CD4-positive, alpha-beta T cell treated with Interferon gamma for 1 hour (primary cell): ENCODE results near the gene EVI2A.
"Not testable (repeated sequence)": the region's sequence is repeated elsewhere in the genome, so short reads cannot be mapped to it uniquely, and the experiment has no call there.

Experiments
- DNase-seq: peaks from one replicate; pipeline ENCODE4 v3.0.0-alpha.2; 2020

The EVI2A gene

GRCh38 chr17:31311526-31311925, 9.9 kb downstream of the EVI2A start:
- DNase-seq = no peak

DNA sequence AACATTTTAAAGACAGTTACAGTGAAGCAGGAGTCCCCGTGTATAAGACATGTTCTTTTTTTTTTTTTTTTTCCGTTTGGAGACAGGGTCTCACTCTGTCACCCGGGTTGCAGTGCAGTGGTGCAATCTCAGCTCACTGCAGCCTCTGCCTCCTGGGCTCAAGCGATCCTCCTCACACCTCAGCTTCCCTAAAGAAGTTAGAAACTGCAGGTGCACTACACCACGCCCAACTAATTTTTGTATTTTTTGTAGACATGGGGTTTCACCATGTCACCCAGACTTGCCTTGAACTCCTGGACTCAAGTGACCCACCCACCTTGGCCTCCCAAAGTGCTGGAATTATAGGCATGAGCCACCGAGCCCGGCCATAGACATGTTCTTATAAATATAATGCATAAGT, 10.5 kb downstream of the EVI2A start:
- peak; percentile 26 for DNase-seq

DNA sequence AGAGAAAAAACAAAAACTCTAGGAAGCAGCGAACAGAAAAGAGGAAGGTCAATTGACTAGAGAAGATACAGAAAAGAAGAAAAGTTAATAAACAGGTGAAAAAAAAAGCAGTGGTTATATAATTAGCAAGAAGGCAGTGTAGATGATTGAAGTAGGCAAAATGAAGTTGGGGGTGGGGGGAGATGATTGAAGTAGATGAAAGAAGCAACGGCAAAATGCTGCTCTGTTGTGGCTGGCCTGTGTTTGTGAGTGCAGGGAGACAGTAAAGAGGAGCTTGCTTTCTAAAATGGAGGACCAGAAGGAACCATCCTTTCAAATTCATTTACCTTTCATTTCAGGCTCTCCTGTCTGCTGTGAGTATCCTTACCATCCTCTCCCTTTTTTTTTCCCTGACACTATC, 11.2 kb downstream of the EVI2A start:
- DNase-seq = peak; percentile 78

- no peak for DNase-seq
Observed at GRCh38 chr17:31309556-31309955, 11.9 kb downstream of the EVI2A start.

- no peak for DNase-seq
Observed at GRCh38 chr17:31308372-31309334, 12.8 kb downstream of the EVI2A start.

DNA sequence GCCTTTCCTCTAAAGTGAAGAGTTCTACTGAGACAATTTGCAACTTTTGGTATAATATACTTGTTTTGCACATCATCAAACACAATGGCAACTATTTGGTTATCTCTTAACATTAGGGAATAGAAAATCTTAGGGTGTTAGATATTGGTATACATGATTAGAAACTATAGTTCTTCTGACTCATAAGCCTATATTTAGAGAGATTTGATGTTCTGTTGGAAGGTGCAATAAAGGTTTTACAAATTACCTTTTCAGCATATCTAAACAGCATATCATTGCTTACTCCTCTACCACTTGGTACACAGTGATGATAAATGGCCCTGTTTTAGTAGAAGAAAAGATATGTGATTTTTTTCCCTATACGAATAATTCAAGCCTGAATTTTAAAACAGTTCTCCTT, 13.8 kb downstream of the EVI2A start:
- no peak for DNase-seq

DNA sequence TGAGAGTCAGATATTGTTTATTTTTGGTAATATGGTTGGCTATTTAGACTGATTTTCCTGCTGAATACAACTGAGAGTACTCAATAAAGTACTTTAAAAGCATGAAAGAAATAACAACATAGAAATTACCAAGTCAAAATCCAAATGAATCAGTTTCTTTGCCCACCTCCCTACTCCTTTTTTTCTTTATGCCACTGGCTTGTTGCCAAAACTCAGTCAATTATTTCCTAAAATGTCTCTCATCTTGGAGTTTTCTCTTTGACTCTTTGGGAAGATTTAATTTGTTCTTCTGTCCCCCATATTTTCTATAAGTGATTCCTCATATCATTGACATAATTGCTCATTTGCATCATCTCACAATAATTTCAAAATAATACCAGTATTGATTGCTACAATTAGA, 21.8 kb downstream of the EVI2A start:
- no peak for DNase-seq

DNA sequence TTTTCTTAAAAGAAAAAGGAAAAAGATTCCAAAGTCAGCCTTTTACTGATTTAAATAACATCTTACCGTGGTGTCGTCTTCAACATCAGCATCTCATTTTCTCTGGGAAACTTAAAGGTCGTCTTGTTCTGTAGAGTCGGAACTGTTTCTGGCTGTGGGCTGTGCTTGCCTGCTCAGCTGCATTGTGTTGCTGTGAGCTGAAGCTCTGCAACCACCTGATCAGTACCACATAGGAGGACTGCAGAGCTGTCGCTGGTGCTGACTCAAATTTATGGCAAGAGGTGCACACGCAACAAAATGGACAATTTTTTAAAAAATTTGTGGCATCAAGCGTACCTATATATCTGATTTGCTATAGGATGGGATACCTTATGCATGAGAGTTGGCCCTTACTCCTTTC, 24.3 kb downstream of the EVI2A start, which contains the start of gene OMG:
TSS of gene OMG (minus strand) at position 150 of the 400 bp plus-strand sequence. CDS start 908 bp downstream, outside the sequence.
- DNase-seq = no peak

DNA sequence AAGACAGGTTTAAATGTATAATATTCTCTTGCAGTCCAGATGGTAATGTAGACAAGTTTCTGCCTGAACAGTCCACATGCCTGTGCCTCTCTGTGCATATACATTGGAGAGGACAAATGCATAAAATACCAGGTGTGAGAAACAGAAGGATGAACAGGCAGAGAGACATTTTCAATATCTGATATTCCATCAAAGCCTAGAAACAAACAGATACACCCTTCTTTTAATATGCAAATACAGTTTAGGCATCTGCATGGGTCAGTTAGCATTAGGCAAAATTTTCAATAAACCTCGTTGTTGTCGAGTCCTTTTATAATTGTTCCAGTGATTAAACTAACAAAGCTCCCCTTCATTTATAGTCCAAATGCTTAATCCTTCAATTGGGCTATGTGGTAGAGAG, 25.3 kb downstream of the EVI2A start:
- no peak for DNase-seq

DNA sequence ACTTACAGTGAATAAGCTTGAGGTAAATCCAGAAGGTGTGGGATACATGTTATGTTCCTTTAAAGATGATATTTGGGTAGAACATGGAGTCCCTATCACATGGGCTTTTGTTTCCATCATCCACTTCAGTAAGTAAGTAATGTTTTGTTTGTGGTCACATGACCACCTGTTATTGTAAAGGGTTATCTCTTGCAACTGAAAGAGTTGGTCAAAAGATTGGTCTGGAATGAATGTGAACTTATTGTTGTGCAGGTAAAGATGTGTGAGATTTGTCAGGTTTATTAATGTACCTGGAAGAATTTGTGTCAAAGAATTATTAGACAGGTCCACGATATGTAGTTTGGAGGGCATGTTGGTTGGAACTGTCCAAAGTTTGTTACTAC, 25.9 kb downstream of the EVI2A start:
- no peak for DNase-seq

GRCh38 chr17:31294820-31295488, 26.5 kb downstream of the EVI2A start:
- no peak for DNase-seq

- DNase-seq = no peak
Observed at GRCh38 chr17:31294231-31294630, 27.2 kb downstream of the EVI2A start.

DNA sequence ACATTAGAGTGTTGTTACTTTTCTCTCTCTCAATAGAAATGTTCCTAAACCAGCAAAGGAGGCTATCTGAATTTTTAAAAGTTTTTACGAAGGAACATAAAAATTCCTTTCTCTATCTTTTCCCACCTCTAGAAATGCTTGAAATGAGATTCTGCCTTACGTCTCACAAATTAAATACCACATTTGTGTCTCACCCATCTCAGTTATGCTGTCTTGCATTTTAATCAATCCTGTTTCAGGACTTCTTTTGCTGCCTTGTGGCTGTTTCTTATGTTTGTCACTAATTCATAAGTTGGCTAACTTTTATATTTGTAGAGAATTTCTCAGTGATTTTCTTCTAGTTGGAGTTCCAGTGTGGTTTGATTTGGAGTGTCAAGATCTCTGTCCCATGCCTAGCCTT, 27.8 kb downstream of the EVI2A start:
- no peak for DNase-seq

- no peak for DNase-seq
Observed at GRCh38 chr17:31291820-31292219, 29.6 kb downstream of the EVI2A start.

DNA sequence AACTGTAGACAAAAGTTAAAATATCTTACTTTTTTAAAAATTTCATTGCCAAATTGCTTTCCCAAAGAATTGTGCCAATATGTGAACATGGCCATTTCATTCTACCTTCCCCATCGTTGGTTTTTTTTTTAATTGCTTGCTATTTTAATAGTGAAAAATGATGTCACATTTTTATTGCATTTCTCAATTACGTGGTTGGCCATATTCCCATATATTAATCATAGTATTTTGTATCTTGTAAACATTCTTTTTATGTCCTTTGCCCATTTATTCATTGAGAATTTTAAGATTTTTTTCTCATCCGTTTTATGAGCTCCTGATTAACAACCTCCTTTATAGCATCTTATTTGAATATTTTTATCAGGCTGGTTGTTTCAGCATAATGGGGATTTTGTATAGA, 31.6 kb downstream of the EVI2A start:
- no peak for DNase-seq

DNA sequence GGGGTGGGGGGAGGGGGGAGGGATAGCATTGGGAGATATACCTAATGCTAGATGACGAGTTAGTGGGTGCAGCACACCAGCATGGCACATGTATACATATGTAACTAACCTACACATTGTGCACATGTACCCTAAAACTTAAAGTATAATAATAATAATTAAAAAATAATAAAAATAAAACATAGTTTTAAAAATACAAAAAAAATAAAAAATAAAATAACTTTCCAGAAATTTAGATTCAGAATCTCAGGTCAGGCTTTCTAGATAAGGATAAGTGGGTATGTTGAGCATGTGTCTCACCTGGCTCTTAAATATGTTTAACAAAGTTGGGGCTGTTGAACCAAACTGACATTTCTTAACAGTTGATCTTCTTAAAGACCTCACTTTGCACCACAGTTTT, 33.5 kb downstream of the EVI2A start:
- not testable (repeated sequence) for DNase-seq

DNA sequence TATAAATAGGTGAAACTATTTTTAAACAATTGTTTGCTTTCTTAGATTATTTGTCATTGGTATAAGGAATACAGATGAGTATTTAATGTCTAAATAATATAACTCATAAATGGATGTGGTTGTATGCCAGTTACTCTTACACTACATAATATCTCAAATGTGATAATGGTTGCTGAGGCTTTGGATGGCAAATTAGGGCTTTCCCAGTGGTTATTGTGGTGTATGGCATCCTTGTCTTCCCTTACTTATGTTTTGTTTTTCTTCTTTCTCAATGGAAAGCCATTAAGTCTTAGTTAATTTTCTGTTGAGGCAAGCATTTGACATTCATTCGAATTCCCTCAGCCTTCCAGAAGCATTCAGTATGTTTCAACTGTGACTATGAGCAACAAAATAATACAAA, 34.8 kb downstream of the EVI2A start:
- no peak for DNase-seq

DNA sequence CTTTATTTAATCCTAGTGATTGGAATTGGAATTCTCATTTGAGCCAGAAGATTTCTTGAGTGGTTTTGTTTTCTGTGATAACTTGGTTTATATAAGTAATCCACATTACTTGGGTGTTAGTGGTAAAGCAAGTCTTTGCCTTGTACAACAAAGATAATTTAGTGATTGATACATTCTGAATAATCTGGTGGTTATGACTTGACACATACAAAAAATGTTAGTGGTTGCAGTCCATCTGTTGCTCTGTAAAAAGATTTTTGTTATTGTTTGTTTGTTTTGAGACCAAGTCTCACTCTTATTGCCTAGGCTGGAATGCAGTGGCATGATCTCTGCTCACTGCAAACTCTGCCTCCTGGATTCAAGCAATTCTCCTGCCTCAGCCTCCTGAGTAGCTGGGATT, 37.6 kb downstream of the EVI2A start:
- DNase-seq = no peak

GRCh38 chr17:31281061-31281460, 40.4 kb downstream of the EVI2A start:
- DNase-seq = no peak

- no peak for DNase-seq
Observed at GRCh38 chr17:31279401-31279800, 42.0 kb downstream of the EVI2A start.

- DNase-seq = no peak
Observed at GRCh38 chr17:31275116-31275515, 46.3 kb downstream of the EVI2A start.

DNA sequence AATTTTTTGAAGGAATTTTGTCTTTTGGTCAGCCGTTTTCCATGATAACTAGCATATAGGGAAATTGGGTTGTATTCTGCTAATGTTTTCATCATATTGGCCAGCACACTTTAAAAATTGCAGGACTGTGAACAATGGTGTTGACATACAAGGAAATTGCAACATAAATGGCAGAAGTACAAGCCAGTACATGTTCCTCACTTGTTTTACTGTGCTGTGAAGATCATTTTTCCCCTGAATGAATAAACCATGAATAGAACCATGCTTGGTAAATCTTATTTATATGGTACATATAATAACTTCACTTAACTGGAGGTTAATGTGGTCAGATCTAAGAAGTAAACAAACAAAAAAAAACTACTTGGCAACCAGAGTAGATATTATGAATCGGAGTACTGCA, 47.2 kb downstream of the EVI2A start:
- DNase-seq = no peak

DNA sequence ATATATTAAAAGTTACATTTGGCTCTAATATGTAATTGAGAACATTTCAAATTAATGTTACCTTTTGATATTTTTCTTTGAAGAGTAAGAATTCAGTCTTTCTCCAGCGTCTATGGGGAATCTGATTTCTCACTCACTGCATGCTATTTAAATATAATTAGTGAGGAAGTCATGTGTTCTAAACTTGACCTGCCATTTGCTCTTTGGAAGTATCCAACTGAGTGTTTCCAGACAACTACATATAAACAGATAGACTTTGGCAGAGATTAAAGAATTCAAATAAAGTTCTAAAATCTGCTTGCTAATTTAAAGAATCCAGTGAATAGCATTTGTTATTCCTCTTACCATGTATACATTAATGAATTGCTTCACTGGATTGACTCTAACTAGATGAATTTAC, 47.9 kb downstream of the EVI2A start:
- DNase-seq = no peak

DNA sequence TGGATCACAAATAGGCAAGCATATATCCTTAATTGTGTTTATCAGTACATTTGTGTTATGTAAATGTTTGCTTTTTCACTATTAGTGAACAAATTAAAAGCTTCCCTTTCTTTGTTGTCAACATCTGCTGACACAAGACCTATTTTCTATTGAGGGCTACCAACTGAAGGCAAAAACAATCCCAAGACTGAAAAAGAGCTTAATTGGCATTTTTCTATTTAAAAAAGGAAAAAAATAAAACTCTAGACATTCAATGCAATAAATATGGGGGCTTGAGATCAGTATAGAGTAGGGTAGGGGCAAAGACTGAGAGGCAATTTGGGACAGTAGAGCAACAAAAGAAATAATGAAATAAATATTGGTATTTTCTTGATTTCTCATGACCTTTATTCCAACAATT, 48.6 kb downstream of the EVI2A start:
- DNase-seq = no peak
